GM18519 (cell line): ENCODE data around the gene COMMD7.
"Not testable (repeated sequence)": the region's sequence is repeated elsewhere in the genome, so short reads cannot be mapped to it uniquely, and the experiment has no call there.

Source experiments
- ATAC-seq: cut with Tn5 transposase; IDR thresholded peaks from one replicate; pipeline ENCODE4 v1.9.1; 2021; ENCODE audit warnings: mild to moderate bottlenecking, moderate library complexity; ENCODE audit not compliant: unreplicated experiment, low FRiP score

Gene COMMD7

DNA sequence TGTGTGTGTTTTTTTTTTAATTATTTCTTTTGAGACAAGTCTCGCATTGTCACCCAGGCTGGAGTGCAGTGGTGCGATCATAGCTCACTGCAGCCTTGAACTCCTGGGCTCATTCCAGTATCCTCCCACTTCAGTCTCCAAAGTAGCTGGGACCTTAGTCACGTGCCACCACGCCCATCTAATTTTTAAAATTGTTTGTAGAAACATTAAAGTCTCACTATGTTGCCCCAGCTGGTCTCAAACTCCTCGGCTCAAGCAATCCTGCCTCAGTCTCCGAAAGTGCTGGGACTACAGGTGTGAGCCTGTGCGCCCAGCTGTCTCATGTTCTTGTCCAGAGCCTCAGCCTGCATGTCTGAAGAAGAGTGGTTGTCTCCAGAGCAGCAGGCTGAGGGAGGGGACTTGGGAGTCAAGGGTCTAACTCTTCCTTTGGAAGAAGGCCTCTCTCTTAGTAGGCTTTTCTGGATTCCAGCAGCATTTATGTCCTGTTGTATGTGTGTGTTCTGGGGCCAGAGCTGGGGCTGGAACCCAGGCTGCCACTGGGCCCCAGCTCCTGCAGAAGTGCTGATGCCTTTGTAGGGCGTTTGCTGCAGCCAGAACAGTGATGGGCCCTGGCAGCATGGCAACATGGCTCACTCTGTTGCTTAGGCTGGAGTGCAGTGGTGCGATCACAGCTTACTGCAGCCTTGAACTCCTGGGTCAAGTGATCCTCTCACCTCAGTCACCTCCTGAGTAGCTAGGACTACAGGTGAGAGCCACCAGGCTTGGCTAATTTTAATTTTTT lies 24.3 kb upstream of the COMMD7 start:
- ATAC-seq = no peak

DNA sequence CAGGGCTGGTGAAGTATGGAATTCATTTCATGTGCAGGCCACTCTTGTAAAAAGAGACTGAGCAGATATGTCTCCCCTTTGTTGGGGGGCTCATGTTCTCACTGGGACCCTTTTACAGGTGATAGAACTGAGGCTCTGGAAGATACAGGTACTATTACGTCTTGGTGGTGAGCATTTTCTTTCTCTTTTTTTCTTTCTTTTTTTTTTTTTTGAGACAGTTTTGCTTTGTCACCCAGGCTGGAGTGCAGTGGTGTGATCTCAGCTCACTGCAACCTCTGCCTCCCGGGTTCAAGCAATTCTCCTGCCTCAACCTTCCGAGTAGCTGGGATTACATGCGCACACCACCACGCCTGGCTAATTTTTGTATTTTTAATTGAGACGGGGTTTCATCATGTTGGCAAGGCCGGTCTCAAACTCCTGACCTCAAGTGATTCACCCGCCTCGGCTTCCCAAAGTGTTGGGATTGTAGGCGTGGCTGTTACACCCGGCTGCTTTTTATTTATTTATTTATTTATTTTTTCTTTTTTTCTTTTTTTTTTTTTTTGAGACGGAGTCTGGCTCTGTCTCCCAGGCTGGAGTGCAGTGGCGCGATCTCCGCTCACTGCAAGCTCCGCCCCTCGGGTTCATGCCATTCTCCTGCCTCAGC lies 22.1 kb upstream of the COMMD7 start:
- ATAC-seq = not testable (repeated sequence)

DNA sequence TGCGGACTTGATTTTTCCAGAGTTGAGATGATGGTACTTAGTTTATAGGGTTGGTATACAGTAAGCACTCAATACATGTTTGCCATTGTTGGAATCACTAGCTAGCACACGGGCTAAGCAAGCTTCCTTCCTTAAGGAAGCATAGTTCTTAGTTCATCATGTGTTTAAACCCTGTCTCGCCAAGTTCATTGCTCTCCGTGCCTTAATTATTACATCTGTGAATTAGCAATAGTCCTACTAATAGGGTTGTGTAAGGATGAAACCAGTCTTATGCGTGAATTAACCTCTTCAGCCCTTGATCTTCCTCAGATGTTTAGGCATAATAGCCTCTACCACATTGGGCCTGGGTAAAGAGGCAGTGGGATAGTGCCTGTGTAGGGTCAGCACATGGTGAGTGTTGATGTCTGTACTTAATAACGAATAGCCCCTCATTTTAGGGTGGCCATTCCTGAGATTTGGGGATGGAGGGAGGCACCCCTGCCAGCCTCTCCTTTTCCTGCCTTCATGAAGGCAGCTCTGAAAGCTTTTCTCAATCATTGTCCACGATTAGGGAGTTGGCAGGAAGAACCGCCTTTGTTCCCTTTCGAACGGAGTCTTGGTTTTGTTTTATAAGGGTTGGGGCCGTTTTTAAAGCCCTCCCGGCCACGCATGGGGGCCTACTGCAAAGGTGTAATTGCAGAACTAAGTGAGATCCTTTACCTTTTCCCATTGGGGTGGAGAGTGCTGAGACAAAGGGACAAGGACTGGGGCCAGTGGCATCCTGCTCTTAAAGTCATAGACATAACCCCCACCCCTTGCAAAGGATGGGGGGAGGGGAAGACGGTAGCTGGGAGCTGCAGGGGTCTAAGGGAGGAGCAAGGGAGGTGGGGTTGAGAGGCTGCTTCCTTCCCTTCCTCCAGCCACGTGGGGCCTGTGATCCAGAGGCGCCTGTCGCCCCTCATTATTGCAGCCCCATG lies 21.0 kb upstream of the COMMD7 start:
- ATAC-seq = no peak

DNA sequence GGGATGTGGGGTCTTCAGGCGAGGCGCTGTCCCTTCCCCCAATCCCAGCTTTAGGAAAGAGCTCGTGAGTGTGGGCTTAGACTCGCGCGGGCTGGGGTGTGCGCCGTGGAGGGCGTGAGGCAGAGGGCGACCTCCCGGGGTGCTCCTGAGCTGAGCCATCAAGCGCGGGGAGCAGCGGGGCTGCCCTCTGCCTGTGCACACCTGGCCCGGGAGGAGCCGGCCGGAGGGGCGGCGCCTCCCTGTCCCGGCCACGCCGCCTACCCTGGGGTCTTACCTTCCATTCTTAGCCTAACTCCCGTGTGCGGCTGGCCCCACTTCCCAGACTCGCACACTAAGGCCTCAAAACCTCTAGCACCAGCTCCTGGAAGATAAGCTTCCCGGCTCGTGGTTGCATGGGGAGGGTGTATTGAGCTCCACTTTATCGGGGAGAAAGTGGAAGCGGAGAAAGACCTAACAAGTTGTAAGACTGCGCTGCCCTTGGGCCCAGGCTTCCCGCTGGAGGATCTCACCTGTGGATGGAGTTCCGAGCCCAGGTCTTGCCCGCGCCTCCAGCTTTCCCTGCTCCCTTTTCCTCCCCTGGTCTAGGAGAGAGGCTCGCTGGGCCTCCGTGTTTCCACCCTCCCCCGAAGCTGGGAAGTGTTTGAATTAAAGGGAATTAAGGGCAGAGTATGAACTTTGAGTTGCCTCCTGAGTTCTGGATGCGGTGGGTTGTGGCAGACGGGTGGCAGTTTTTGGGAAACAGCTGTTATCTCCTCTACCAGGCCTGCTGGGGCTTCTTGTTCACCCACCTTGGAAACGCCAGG lies 20.1 kb upstream of the COMMD7 start:
- ATAC-seq = no peak

DNA sequence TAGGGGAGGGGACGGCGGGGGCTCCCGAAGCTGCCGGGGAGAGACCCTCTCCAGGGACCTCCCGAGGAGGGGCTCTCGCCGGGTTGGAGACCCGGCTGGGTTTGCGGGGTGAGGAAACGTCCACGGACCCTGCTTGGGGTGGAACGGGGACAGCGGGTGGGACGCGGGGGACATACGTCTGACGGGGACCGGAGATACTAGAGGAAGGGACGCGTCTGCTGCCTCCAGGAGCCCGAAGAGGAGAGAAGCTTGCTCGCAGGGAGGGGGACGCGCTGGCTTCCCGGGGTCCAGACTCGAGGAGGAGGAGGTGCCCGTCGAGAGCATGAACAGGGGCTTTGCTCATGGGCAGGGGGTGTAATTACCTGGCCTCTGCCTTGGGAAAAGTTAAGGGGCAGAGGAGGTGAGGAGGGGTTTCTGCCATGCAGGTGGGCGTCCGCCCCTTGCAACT lies 19.5 kb upstream of the COMMD7 start:
- ATAC-seq = no peak

DNA sequence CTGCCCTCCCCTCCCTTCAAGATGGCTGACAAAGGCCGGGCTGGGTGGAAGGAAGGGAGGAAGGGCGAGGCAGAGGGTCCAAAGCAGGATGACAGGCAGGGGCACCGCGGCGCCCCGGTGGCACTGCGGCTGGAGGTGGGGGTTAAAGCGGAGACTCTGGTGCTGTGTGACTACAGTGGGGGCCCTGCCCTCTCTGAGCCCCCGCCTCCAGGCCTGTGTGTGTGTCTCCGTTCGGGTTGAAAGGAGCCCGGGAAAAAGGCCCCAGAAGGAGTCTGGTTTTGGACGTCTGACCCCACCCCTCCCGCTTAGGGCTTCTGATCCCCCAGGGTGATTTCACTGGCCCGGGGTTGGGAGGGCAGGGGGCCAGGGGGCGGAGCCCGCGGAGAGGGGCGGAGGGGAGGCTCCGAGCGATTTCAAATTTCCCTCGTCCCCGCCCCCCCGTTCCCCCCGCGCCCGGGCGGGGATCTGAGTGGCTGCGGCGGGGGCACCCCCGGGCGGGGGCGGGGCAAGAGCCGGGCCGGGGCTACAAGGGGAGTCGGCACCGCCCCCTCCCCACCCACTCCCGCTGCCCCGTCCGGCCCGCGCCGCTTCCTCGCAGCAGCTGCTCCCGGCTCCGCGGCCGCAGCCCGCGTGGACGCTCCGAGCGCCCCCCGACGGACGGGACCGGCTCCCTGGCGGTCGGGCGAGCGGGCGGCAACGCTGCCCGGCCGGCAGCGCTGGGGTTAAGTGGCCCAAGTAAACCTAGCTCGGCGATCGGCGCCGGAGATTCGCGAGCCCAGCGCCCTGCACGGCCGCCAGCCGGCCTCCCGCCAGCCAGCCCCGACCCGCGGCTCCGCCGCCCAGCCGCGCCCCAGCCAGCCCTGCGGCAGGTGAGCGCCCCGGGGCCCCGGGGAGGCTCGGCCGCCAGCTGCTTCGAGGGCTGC lies 18.8 kb upstream of the COMMD7 start, which contains the start of gene DNMT3B:
Gene DNMT3B, plus strand, starts transcription at position 555 of the 923 bp plus-strand sequence. CDS start 17,939 bp downstream, outside the sequence.
- no peak for ATAC-seq

DNA sequence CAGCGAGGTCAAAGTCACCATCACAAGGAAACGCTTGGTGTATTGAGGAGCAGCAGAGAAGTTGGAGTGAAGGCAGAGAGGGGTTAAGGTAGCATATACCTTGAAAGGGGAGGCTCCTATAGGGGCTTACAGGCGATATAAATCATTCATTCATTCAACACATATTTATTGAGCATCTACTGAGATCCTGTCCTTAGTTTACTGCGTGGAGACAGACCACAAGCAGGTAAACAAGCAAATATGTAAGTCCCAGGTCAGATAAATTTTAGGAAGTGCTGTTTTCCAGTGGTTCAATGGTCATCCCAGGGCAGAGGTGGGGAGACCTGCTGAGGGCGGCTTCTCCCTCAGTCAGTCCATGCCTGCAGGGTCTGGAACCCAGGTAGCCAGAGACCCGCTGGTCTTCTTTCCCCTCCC lies 18.2 kb upstream of the COMMD7 start:
- ATAC-seq = no peak

DNA sequence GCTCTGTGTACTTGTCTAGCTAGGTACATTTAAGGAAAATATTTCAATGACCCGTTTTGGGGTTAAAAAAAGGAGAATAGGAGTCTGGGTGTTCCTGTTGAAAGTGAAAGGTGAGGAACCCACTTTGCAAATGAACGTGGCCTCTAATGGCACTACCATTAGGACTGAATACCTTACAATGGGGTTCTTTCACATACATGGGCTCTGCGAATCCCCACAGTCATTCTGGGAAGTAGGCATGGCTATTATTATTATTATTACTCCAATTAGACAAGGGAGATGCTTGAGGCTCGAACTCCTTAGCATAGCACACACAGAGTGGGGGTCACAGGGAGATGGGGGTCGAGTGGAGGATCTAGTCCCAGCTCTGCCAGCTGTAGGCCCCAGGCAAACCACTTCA lies 12.9 kb upstream of the COMMD7 start:
- ATAC-seq = no peak

DNA sequence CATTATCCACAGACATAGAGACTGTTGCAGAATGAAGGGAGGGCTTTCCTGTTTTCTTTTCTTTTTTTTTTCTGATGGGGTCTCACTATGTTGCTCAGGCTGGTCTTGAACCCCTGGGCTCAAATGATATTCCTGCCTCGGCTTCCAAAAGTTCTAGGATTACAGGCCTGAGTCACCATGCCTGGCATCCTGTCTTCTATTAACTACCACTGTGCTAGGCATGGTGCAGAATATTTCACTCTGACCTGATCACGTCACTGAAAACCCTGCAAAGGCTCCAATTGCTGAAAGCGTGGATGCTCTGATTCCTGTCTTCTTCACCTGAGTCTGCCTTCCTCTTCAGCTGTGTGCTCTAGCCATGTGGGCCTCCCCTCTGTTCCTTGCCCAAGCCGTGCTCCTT lies 10.5 kb upstream of the COMMD7 start:
- ATAC-seq = no peak

DNA sequence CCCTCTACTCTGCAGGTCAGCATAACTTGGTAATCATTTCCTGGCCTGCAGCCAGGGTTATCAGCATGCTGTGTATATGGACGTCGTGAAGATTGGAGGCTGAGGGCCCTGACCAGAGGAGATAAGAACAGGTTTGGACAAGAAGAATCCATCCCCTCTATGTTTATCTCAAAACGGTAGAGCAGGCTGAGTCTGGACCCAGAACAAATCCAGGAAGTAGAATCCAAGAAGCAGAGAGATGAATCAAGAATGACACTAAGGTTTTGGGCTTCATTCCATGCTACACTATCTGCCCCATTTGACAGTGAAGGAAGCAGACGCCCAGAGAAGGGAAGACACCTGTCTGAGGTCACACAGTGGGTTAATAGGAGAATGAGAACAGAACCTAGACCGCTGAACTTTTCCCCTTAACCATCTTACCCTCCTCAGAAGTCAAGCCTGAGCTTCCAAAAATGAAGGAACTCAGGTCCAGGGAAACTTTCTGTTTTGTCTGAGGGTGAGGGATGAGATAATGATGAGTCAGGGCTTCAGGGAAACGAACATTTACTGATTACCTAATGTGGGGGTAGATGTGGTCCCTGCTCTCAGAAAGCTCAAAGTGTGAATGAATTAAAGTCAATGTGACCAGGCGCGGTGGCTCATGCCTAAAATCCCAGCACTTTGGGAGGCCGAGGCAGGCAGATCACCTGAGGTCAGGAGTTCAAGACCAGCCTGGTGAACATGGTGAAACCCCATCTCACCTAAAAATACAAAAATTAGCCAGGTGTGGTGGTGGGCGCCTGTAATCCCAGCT lies 9.4 kb upstream of the COMMD7 start:
- ATAC-seq = no peak

DNA sequence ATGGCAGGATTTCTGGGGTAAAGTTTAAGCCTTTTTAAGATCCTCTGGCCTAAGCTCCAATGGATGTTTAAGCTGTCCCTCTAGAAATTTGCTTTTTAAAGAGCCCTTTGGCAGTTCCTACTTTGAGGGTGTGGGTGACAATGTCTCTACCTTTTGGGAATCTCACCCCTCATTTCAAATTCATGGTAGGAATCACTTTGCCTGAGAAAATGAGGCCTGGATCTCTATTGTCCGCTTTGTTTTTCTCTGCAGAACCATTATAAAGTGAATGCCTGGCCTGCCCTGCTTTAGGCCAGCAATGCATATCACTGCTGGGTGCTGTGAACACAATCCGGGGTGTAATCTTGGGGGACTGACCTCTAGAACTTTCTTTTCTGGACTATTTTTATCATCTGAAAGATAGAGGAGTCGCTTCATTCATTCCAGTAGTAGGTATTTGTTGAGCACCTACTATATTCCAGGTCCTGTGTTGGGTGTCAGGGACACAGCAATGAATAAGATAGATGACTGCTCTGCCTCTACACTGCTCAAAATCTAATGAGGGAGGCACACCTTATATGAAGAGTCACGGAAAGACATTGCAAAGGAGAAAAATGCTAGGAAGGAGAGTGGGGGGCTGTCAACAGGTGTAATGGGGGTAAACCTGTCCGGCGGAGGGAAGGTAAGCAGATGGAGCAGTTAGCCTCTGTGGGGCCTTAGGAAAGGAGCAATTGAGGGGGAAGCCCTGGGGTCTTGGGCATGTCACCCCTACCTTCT lies 8.6 kb upstream of the COMMD7 start:
- no peak for ATAC-seq

DNA sequence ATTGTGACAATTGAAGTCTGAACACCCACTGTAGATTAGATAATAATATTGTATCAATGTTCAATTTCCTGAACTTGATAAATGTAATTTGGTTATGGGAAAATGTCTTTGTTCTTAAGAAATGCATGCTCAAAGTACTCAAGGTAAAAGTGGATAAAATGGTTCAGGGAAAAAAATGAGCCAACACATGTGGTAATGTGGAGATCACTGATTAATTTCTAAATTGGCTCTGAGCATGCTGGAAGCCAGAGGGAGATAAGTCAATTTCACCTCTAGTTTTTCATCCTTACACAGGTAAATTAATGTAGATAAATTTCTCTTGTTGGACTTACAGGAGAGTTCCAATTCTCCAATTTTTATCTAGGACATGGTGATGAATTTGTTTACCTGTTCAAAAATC lies 8.0 kb upstream of the COMMD7 start:
- ATAC-seq = no peak

DNA sequence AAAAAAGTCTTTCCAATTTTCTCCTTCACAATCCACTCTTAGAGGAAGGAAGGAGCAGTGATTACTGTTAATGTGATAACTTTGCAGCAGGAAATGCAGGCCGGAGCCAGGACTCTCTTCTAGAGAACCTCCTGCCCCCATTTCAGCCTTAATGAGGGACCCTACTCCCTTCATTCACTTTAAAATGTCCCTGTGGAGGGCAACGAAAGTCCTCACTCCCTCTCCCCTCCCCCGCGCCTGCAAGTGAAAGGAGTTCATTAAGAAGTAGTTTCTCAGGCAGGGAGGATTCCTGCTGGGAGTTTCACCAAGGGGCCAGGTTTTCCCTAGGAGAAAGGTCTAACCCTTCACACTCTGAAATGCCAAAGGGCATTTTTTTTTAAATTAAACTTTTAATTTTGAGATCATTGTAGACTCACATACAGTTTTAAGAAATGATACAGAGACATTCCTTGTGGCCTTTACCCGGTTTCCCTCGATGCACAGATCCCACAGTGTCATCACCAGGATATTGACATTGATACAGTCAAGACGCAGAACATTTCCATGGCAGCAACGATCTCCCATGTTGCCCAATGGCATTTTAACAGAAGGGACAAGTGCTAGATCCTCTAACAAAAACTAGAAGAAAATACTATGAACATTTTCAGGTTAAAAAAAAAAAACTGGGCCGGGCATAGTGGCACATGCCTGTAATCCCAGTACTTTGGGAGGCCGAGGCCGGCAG lies 6.8 kb upstream of the COMMD7 start:
- ATAC-seq = no peak

DNA sequence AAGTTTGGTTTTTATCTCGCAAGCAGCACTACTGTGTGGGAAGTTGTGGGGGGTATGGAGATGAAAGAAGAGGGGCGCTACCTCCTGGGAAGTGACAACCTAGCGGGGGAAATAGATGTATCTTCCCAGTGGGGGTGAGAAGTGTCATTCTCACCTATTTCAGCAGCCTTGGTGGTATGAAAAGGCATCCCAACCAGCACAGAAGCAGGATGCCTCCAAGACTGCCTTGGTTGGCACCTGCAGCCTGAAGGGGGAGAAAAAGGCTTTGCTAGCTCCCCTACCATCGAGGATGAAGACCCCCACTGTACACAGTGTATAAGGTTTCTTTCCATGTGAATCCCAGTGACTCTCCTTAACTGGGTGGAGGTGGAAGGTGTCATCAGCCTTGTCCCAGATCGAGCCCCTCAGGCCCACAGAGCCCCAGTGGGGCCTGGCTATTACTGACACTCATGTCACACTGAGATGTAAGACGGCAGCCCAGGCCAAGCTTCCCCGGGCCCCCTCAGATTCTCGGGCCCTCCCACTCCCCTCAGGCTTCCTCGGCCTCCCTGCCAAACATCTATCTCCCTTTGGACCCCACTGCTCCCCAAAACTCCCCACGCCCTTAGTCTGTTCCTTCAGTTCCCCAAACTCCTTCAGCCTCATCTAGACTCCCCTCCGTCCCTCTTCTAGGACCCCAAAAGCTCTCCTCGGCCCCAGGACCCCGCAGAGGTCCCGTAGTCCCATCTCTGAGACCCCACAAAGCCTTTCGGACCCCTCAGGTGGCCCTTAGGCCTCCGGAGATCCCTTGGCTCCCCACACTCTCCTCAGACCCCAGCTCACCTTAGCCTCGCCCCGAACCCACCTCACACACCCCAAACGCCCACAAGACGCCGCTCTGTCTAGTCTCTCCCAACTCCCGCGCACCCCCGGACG lies 688 bp downstream of the COMMD7 start:
- ATAC-seq = no peak

DNA sequence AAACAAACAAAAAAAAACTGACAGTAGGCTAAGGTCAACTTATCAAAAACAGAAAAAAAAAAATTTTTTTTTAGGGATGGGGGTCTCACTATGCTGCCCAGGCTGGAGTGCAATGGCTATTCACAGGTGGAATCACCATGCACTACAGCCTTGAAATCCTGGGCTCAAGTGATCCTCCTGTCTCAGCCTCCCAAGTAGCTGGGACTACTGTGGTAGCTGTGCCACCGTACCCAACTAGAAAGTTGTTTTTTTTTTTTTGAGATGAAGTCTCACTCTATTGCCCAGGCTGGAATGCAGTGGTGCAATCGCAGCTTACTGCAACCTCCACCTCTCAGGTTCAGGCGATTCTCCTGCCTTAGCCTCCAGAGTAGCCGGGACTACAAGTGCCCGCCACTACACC lies 2.1 kb downstream of the COMMD7 start:
- no peak for ATAC-seq
